Measurements from ENCODE around the gene CDADC1. TPM values are rescaled to one million over a fixed set of nuclear protein-coding genes. Genes with fewer than 3 reads are reported as not detected.
A peak's percentile ranks its signal among the peaks of the same experiment; 100 is the strongest.

CDADC1 gene
- total RNA-seq, 2 donors from 2014 or later: 3.9 to 5.6 TPM

DNA sequence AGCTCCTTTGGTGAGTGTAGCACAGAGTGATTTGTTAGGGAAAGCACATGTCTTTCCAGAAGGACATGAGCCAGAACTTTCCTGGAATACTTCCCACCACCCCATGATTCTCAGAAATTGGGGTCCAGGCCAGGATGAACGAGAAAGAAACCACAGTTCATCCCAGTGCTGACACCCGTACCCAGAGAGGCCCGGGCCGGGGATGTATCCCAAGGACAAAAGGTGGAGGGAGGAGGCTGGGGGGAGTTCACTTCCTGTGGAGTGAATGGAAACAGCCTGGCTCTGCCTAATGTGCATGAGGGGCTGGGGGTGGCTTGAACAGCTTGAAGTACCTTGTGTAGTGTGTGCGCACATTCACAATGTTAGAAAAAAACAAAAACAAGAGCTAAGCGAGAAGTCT is 47.5 kb downstream of the CDADC1 start:
- no peak for ATAC-seq
- Histone ChIP-seq H3K27ac (no peak overlapping the region), H3K4me1 (peaks cover 4% of the 10 kb centered on the region), H3K27me3 (no peaks in the 10 kb centered on the region), H3K9me3 (no peaks in the 10 kb centered on the region), H3K36me3 (replicated peaks in 1 of 2; ENCODE audit: insufficient read depth in 1 of 2, low read depth in 2 of 2) (no peaks in the 10 kb centered on the region), H3K4me3 (no peak overlapping the region)
- intact Hi-C loops (cut with DNase I): loop anchor here (10.0 kb wide), 1 partner anchor 140 kb away; no protein-coding TSS in a partner anchor
- 60 to 78% methylated on average over 6 of the region's 6 CpGs for WGBS, 2 donors
- DNase-seq: no peak
- TF ChIP-seq POLR2A (IDR thresholded peaks at IDR 0.05): no peak
- TF ChIP-seq CTCF (IDR thresholded peaks at IDR 0.05): no peak

- no peak for TF ChIP-seq POLR2A (IDR thresholded peaks at IDR 0.05)
- no peak for TF ChIP-seq CTCF (IDR thresholded peaks at IDR 0.05)
Observed at GRCh38 chr13:49296659-49297058, 48.9 kb downstream of the CDADC1 start.

GRCh38 chr13:49297338-49297737 is 49.6 kb downstream of the CDADC1 start:
- Histone ChIP-seq H3K4me1 (peaks cover 12% of the 10 kb centered on the region), H3K27me3 (no peaks in the 10 kb centered on the region), H3K36me3 (replicated peaks in 1 of 2; ENCODE audit: insufficient read depth in 1 of 2, low read depth in 2 of 2) (no peaks in the 10 kb centered on the region), H3K4me3 (no peak overlapping the region), H3K27ac (no peak overlapping the region), H3K9me3 (no peaks in the 10 kb centered on the region)
- TF ChIP-seq CTCF (IDR thresholded peaks at IDR 0.05) (no peak), POLR2A (IDR thresholded peaks at IDR 0.05) (no peak)
- intact Hi-C loops (cut with DNase I): loop anchor here (10.0 kb wide), 1 partner anchor 137 kb away; no protein-coding TSS in a partner anchor
- no peak for ATAC-seq
- DNase-seq: no peak
- WGBS, 2 donors: 72 to 81% methylated on average over 4 of the region's 4 CpGs

More at GRCh38 chr13:49296659-49297058, 48.9 kb downstream of the CDADC1 start:
- no peaks in the 10 kb centered on the region for H3K36me3 ChIP-seq (replicated peaks in 1 of 2; ENCODE audit: insufficient read depth in 1 of 2, low read depth in 2 of 2)
- ATAC-seq: no peak
- no peak overlapping the region for H3K4me3 ChIP-seq
- no peak for DNase-seq
- H3K27ac ChIP-seq: no peak overlapping the region
- H3K4me1 ChIP-seq: peaks cover 8% of the 10 kb centered on the region
- H3K9me3 ChIP-seq: no peaks in the 10 kb centered on the region
- no peaks in the 10 kb centered on the region for H3K27me3 ChIP-seq
- 96 to 100% methylated on average over 2 of the region's 2 CpGs for WGBS, 2 donors
- intact Hi-C loops (cut with DNase I): loop anchor here (10.0 kb wide), 1 partner anchor 138 kb away; no protein-coding TSS in a partner anchor

- H3K4me1 ChIP-seq: peaks cover 23% of the 10 kb centered on the region
Observed at GRCh38 chr13:49298416-49298815, 50.7 kb downstream of the CDADC1 start.

More at GRCh38 chr13:49298416-49298815, 50.7 kb downstream of the CDADC1 start:
- H3K36me3 ChIP-seq (replicated peaks in 1 of 2; ENCODE audit: insufficient read depth in 1 of 2, low read depth in 2 of 2): no peaks in the 10 kb centered on the region
- H3K9me3 ChIP-seq: no peaks in the 10 kb centered on the region
- ATAC-seq (no peak), DNase-seq (no peak)
- no peaks in the 10 kb centered on the region for H3K27me3 ChIP-seq
- intact Hi-C loops (cut with DNase I): loop anchor here (10.0 kb wide), 1 partner anchor 136 kb away; no protein-coding TSS in a partner anchor
- H3K4me3 ChIP-seq: no peak overlapping the region
- H3K27ac ChIP-seq: peak overlapping the region in 3 of 4 donors; percentile 42 to 68 (median 67)
- TF ChIP-seq POLR2A (IDR thresholded peaks at IDR 0.05): no peak
- no peak for TF ChIP-seq CTCF (IDR thresholded peaks at IDR 0.05)
